IPS DF 4.7 (cell line): ENCODE results near the gene TNFAIP2.
"Not testable (repeated sequence)": the region's sequence is repeated elsewhere in the genome, so short reads cannot be mapped to it uniquely, and the experiment has no call there.

ENCODE experiments used
- DNase-seq: peaks from one replicate; pipeline ENCODE4 v3.0.0-alpha.2; 2013; ENCODE audit warnings: low spot score; ENCODE audit errors: extremely low read depth

The TNFAIP2 gene

DNA sequence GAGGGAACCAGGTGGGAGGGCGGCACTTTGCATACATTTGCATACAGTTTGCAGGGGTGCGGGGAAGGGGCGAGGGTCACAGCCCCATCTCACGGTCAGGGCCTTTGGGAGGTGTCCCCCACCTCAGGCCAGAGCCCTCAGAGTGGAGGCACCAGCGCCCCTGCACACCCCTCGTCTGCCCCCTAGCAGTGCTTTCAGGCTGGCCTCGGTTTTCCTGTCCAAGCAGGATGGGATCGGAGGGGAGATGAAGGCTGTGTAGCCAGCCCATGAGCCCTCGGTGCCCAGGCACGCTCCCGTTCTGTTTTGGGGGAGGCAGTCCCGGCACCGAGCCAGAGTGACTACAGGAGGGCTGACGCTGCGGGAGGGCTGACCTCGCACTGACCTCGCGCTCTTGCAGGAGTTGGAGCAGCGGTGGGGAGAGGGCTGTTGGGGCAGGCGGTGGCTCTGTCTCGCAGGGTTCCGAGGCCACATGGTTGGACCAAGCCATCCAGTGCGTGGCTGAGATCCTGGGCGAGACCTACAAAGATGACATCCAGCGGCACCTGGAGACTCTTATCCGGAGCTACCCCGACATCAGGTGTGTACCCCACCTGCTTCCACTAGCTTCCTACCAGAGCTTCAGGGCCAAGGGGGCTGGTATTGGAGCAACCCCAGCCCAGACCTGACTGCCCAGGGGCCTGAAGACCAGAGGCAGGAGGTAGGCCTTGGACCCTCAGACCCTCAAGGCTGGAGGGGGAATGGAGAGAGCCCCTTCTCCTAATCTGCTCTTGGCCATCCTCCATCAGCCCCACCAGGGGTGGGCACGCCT, 15.1 kb upstream of the TNFAIP2 start:
- no peak for DNase-seq

DNA sequence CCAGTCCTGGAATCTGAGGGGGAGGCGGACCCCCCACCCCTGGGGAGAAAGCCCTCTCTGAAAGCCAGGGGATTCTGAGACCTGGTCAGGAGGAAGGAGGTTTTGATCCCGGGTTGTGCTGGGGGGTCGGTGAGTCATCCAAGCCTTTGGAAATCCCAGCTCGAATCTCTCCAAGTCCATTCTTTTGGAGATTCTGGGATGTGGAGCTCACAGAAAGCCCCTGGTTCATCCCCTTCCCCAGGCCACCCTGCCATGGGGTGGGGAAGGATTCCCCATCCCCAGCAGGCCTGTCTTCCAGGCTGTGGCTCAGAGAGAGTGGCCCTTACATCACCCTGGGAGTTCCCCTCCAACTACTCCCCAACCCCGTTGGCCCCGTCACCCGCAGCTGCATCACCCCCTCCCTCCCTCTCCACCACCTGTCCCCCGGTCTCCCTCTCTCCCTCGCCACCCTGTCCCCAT, 14.5 kb upstream of the TNFAIP2 start:
- DNase-seq, result no peak

- no peak for DNase-seq
Observed at GRCh38 chr14:103109535-103110441, 13.5 kb upstream of the TNFAIP2 start.

DNA sequence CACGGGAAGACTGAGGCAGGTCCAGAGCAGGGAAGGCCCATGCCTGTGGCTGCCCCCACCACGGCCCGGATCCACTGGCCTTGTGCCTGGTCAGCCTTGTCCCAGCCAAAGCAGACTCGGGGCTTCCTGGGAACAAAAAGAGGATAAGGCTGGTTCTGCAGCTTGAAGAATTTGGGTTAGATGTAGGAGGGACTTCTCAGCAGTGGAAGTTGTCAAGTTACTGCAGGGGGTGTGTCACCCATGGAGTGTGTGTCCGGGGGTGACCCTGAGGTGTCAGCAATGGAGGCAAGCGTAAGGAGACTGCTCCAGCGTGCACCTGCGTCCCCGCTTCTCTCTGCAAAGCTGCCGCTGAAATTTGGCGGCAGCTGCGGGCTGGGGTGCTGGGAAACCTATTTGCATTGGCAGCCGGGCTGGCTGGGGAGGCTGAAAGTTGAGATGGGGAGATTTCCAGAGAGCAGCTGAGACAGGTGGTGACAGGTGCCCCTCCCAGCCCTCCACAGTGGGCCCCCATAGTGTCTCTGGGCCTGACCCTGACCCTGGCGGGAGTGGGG, 12.5 kb upstream of the TNFAIP2 start:
- DNase-seq, result no peak

DNA sequence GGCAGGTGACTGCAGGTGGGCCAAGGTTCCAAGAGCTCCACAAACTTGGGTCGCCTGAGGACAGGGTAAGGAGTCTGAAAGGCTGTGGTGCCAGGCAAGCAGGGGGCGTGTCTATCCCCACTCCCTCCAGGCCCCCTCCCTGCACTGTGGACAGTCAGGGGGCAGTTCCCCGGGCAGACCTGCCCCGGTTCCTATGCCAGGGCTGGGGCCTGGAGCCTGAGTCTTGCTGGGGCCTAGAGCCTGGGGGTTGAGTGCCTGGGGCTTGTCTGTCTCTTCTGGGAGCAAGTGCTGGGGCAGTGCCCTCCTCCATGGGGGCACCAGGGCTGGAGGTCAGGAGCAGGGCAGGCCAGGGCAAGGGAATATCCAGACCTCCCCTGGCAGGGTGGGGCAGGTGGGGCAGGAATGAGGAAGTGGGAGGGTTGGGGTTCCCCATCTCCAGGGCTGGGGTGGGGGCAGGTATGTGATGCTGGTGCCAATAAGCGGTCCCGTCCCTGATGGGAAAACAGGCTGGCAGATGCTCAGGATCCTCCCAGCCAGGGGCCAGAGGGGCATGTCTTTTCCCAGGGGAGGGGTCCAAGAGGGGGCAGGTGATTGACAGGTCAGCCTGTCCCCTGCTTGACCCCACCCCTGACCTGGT, 11.9 kb upstream of the TNFAIP2 start:
- DNase-seq, result no peak

GRCh38 chr14:103112400-103113243, 10.6 kb upstream of the TNFAIP2 start:
- no peak for DNase-seq

GRCh38 chr14:103113303-103113702, 10.0 kb upstream of the TNFAIP2 start:
- DNase-seq, result no peak

DNA sequence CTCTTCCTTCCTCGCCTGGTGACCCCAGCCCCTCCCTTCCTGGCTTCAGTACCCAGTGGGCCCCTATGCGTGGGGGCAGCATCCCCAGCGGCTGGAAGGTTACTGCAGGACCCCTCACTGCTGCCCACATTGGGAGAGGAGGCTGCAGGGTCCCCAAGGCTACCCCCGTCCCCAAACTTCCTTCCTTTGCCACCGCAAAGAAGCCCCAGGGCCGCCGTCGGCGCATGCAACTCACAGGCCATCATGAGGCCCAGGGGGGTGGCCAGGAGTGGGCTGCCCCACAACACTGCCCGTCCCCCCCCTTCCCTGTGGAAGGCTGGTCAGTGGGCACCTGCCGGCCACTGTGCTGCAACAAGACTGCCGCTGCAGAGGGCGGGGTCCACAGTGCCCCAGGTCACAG, 9.5 kb upstream of the TNFAIP2 start:
- no peak for DNase-seq

- DNase-seq, result not testable (repeated sequence)
Observed at GRCh38 chr14:103115086-103115679, 8.1 kb upstream of the TNFAIP2 start.

GRCh38 chr14:103115845-103116572, 7.3 kb upstream of the TNFAIP2 start:
- DNase-seq, result no peak

GRCh38 chr14:103116636-103117035, 6.6 kb upstream of the TNFAIP2 start:
- DNase-seq, result no peak

- DNase-seq, result not testable (repeated sequence)
Observed at GRCh38 chr14:103117499-103117898, 5.8 kb upstream of the TNFAIP2 start.

DNA sequence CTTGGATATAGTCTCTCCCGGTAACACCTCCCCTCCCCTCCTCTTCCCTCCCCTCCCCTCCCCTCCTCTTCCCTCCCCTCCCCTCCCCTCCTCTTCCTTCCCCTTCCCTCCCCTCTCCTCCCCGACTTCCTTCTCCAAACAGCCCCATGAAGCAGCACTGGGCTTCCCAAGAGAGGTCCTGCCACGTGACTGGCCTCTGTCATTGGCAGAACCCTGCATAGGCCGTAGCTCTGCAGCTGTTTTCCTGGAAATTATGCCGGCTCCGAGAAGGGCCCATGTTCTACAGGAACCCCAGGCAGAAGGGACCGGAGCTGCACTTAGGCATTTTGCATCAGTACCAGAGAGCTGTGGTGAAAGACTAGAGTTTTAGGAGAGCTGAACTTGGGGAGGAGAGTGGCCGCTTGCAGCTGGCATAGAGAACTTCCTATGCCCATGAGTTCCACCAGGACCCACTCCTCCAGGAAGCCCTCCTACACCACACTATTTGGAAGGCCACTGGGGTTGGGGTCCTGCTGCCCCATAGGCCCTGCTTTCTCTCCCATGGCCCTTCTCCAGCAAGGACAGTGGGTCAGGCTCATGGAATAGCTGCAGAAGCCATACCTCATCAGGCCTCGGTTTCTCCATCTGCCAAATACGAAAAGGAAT, 5.1 kb upstream of the TNFAIP2 start:
- no peak for DNase-seq

- no peak for DNase-seq
Observed at GRCh38 chr14:103118663-103119404, 4.4 kb upstream of the TNFAIP2 start.

- DNase-seq, result not testable (repeated sequence)
Observed at GRCh38 chr14:103119527-103119926, 3.7 kb upstream of the TNFAIP2 start.

DNA sequence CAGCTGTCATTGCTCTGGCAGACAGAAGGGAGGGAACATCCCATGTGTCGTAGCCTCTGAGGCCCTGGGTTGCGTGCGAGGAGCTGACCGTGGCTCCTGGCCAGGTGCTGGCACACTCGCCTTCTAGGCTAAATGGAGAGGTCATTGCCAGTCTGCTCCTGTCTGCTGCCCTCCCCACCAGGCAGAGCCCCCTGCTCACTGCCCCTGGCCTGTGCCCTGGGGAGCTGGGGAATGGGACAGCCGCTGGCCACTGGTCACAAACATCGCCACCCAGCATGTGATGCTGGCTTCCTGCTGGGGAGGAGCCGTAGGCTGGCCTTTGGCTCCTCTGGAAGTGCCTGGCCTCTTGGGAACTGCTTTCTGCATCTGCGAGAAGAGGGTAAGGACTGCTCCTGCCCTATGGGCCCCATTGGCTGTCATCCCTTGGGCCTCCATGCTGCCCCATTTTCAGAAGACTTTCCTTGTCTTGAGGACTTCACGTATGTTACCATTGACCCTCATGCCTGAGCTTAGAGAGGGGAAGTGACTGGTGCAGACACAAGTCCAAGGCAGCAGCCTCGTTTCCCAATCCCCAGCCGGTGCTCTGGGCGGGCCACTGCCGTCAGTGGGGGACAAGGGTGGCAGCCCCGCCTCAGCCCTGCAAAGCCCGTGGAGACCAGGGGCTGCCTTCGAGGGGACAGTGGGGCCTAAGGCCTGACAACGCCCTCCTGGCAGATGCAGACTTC, 2.0 kb upstream of the TNFAIP2 start:
- no peak for DNase-seq

- no peak for DNase-seq
Observed at GRCh38 chr14:103121846-103122584, 1.2 kb upstream of the TNFAIP2 start.
